ENCODE measurements around the gene FRMPD4.

The FRMPD4 gene

GRCh38 chrX:12390301-12390700 is 252.0 kb downstream of the FRMPD4 start:
- TF ChIP-seq ZNF274 (IDR thresholded peaks at IDR 0.05; ENCODE audit: low read depth, low read length): no peak
- H3K4me3 ChIP-seq (ENCODE audit: low read length): no peak overlapping the region

GRCh38 chrX:12396584-12396983 is 258.3 kb downstream of the FRMPD4 start:
- TF ChIP-seq ZNF274 (IDR thresholded peaks at IDR 0.05; ENCODE audit: low read depth, low read length): no peak
- no peak overlapping the region for H3K4me3 ChIP-seq (ENCODE audit: low read length)

- no peak for TF ChIP-seq ZNF274 (IDR thresholded peaks at IDR 0.05; ENCODE audit: low read depth, low read length)
- no peak overlapping the region for H3K4me3 ChIP-seq (ENCODE audit: low read length)
Observed at GRCh38 chrX:12400218-12400617, 261.9 kb downstream of the FRMPD4 start.

GRCh38 chrX:12401252-12401651 is 263.0 kb downstream of the FRMPD4 start:
- TF ChIP-seq ZNF274 (IDR thresholded peaks at IDR 0.05; ENCODE audit: low read depth, low read length): no peak
- no peak overlapping the region for H3K4me3 ChIP-seq (ENCODE audit: low read length)

GRCh38 chrX:12403474-12404082 is 265.3 kb downstream of the FRMPD4 start:
- no peak for TF ChIP-seq ZNF274 (IDR thresholded peaks at IDR 0.05; ENCODE audit: low read depth, low read length)
- no peak overlapping the region for H3K4me3 ChIP-seq (ENCODE audit: low read length)

DNA sequence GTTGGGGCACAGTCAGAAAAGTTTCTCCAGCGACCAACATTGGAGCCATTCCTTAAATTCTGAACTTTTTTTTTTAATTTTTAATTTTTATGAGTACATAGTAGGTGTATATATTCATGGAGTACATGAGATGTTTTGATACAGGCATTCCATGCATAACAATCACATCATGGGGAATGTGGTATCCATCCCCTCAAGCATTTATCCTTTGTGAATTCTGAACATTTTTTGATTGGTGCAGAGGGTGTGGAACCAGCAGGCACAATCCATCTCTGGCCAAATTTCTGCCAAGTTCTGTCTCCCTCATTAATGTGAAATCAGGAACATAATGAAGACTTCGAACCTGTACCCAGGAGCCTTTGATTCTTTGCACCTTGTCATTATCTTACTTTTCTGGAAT is 267.0 kb downstream of the FRMPD4 start:
- no peak for TF ChIP-seq ZNF274 (IDR thresholded peaks at IDR 0.05; ENCODE audit: low read depth, low read length)
- H3K4me3 ChIP-seq (ENCODE audit: low read length): no peak overlapping the region

GRCh38 chrX:12410523-12410922 is 272.2 kb downstream of the FRMPD4 start:
- H3K4me3 ChIP-seq (ENCODE audit: low read length): no peak overlapping the region
- no peak for TF ChIP-seq ZNF274 (IDR thresholded peaks at IDR 0.05; ENCODE audit: low read depth, low read length)

DNA sequence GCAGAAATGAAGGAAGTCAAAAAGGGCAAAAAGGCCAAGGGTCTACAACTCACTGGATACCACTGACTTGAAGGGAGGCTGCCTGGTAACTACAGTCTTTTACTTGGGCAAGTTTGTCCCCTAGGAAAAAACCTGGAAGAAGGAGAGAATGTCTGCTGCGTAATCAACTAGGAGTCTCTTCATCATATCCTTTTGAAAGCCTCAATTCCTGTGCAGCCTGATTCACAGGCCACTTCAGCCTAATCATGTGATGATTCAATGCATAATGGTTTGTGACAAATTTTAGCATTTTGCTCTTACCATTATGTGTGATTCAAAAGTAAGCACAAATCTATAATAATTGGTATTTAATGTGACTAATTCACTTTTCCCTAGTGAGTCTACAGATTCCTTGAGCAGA is 273.6 kb downstream of the FRMPD4 start:
- H3K4me3 ChIP-seq (ENCODE audit: low read length): no peak overlapping the region
- TF ChIP-seq ZNF274 (IDR thresholded peaks at IDR 0.05; ENCODE audit: low read depth, low read length): no peak

DNA sequence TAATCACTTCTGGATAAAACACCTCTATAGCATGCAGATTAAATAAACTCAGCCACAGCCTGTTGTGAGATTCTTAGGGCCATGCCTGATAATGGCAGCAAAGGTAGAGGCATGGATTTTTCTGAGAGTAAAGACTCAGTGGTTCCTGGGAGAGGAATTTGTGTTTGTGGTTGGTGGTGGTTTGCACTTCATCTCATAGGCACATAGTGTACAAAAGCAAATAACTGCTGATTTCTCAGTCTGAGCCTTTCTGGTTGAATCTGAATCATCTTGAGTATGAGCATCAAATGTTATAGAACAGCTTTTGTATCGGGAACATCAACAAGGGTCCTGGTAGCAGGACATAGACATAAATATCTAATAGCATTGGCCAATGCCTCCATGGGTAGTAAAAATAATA is 274.3 kb downstream of the FRMPD4 start:
- TF ChIP-seq ZNF274 (IDR thresholded peaks at IDR 0.05; ENCODE audit: low read depth, low read length): no peak
- no peak overlapping the region for H3K4me3 ChIP-seq (ENCODE audit: low read length)

- TF ChIP-seq ZNF274 (IDR thresholded peaks at IDR 0.05; ENCODE audit: low read depth, low read length): no peak
- no peak overlapping the region for H3K4me3 ChIP-seq (ENCODE audit: low read length)
Observed at GRCh38 chrX:12419591-12419990, 281.3 kb downstream of the FRMPD4 start.

DNA sequence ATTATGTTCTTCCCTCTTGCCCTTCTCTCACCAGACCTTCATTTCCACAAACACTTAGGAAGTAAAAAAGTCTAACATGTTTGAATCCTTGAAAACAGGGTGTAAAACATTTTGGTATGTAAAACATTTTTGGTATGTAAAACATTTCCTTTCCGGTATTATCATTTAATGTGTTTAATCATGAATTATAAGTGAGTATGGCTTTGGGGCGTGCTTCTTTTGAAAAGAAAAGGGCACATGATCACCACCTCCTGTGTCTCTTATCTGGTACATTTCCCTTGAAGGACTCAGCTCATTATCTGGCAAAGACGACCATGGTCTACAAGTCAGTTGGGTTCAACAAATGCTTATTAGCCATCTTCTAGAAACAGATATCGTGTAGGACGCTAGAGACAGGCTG is 283.6 kb downstream of the FRMPD4 start:
- H3K4me3 ChIP-seq (ENCODE audit: low read length): no peak overlapping the region
- TF ChIP-seq ZNF274 (IDR thresholded peaks at IDR 0.05; ENCODE audit: low read depth, low read length): no peak

- TF ChIP-seq ZNF274 (IDR thresholded peaks at IDR 0.05; ENCODE audit: low read depth, low read length): no peak
- H3K4me3 ChIP-seq (ENCODE audit: low read length): no peak overlapping the region
Observed at GRCh38 chrX:12423346-12423745, 285.1 kb downstream of the FRMPD4 start.

- no peak for TF ChIP-seq ZNF274 (IDR thresholded peaks at IDR 0.05; ENCODE audit: low read depth, low read length)
Observed at GRCh38 chrX:12425496-12425895, 287.2 kb downstream of the FRMPD4 start.

GRCh38 chrX:12426420-12426819 is 288.1 kb downstream of the FRMPD4 start:
- no peak for TF ChIP-seq ZNF274 (IDR thresholded peaks at IDR 0.05; ENCODE audit: low read depth, low read length)
- H3K4me3 ChIP-seq (ENCODE audit: low read length): no peak overlapping the region

More at GRCh38 chrX:12425496-12425895, 287.2 kb downstream of the FRMPD4 start:
- H3K4me3 ChIP-seq (ENCODE audit: low read length): no peak overlapping the region

DNA sequence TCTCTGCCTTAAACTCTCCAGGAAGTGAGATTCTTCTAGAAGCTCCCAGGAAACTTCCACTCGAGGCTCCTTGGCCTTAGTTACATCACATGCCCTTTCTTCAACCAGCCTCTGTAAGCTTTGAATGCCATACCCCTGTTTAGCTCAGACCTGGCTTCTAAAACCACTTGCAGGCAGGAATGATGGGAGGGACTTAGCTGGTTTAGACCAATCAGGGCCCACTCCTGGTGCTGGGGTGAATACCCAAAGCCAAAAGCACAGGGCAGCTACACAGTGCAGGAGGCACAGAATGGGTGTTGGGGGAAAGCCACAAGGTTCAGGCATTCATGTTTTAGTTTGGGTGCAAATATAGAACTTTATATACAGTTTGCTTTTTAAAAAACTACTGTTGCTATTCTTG is 296.2 kb downstream of the FRMPD4 start:
- TF ChIP-seq ZNF274 (IDR thresholded peaks at IDR 0.05; ENCODE audit: low read depth, low read length): no peak
- H3K4me3 ChIP-seq (ENCODE audit: low read length): no peak overlapping the region

- TF ChIP-seq ZNF274 (IDR thresholded peaks at IDR 0.05; ENCODE audit: low read depth, low read length): no peak
- H3K4me3 ChIP-seq (ENCODE audit: low read length): no peak overlapping the region
Observed at GRCh38 chrX:12439416-12439815, 301.1 kb downstream of the FRMPD4 start.

Measured in GM08714 (cell line).